Epithelial cell of prostate (primary cell): ENCODE data around the gene STAC3.

ENCODE experiments used
- DNase-seq: peaks from one replicate; pipeline ENCODE4 v3.0.0-alpha.2; 2011; ENCODE audit warnings: low read depth, low spot score
- H3K27ac ChIP-seq: fragments of 450-650 bp; 2 replicates; pipeline ENCODE4 v1.5.1; 2017; ENCODE audit warnings: mild to moderate bottlenecking

STAC3 gene

GRCh38 chr12:57224973-57225679 lies 25.9 kb downstream of the STAC3 start:
- no peak for DNase-seq
- H3K27ac ChIP-seq: no peak overlapping the region

GRCh38 chr12:57224278-57224972 lies 26.6 kb downstream of the STAC3 start:
- no peak overlapping the region for H3K27ac ChIP-seq
- no peak for DNase-seq

- DNase-seq: no peak
- H3K27ac ChIP-seq: no peak overlapping the region
Observed at GRCh38 chr12:57223191-57224165, 27.5 kb downstream of the STAC3 start.

- no peak overlapping the region for H3K27ac ChIP-seq
- DNase-seq: no peak
Observed at GRCh38 chr12:57222286-57223190, 28.4 kb downstream of the STAC3 start.

DNA sequence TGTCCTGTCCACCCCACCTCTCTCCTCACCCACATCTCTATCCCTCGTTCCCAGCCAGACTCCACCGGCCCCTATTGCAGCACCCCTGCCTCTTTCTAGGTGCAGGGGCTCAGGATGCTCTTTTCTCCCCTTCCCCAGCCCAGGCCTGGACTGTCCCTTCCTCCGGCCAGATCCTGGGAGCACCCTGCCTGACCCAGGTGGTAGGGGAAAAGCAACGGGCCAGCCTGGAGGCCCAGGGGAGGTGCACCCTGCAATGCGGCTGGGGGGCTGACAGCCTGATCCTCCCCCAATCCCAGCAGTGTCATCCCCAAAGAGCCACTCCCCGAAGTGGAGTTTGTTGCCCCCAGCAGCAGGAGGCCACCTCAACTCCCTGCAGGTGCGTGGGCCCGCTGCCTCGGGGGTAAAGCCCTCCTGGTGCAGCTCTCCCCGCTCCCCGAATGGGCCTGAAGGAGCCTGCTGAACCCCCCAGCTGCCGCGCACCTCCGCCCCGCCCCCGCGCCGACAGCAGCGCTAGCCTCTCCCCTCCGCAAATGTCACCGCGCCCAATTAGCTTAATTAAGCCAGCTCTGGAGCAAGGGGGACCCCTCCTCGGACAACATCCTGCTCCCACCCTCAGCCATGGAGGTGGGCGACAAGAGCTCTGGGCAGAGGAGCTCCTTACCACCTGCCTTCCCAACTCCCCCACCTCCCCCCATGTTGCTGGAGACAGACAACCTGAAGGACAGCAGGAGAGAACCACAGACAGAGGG lies 29.6 kb downstream of the STAC3 start:
- DNase-seq: no peak
- H3K27ac ChIP-seq: no peak overlapping the region

GRCh38 chr12:57220770-57221168 lies 30.2 kb downstream of the STAC3 start:
- H3K27ac ChIP-seq: no peak overlapping the region
- no peak for DNase-seq

GRCh38 chr12:57219993-57220754 lies 30.8 kb downstream of the STAC3 start:
- H3K27ac ChIP-seq: no peak overlapping the region
- no peak for DNase-seq

DNA sequence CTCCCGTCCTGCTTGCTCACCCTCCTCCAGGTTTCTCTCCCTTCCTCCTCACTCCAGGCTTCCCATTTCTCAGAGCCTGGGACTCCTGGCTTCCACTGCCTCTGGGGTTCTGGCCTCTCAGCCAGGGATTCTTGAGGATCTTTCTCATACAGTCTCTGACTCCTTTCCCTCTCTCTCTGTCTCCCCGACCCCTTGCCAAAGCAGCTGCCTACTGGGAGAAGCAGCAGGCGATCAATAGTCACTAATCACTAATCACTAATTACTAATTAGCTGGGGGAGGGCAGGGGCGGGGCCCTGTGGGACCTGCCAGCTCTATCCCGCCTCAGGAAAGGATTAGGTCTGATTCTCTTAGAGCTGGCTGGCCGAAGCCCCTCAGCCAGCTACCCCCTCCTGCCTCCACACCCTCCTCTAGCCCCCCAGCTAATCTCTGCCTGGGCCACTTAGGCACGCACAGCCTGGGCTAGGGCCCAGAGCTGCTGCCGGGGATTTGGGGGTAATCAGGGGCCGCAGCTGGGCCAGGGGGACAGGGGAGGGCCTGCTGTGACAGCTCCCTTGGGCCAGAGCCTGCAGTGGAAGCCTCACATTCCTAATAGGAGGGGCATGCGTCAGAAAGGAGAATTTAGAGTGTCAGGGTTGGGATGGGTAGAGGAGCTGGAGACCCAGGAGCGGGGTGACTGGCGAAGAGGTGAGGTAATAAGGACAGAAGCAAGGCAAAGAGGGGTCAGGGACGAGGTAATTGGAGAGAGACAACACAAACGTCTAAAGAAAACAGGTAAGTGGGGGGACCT lies 31.6 kb downstream of the STAC3 start:
- DNase-seq: no peak
- no peak overlapping the region for H3K27ac ChIP-seq

DNA sequence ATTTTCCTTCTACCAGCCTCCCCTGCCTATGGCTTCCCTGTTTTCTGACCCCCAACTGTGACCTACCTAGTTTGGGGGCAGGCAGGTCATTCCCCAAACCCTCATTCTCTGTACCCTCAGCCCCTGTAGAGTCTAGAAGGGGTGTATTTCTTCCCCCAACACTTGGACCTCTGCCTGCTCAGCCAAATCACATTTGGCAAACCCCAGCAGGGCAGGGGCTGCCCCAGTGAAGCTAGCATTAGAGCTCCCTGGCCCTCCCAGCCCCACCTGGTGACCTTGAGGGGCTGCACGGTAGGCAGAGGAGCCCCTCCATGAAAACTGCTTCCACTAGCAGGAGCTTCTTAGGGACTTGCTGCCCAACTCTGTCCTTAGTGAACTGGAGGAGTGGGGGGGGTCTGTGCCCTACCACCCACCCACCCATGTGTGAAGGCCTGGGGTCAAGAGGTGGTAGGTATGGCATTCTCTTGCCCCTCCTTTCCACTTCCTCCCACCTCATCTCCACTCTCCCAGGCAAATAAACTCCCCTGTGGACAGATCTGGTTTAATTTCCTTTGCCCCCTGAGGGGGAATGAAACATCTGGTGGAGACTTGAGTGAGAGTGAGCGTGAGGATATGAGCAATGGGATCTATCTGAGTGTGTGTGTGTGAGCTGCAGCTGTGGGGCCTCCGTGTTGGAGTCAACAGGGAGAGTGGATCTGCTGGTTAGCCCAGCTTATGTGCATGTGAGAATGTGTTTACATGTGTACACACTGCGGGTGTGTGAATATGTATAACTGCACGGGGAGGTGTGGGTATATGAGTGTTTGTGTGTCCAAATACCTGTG lies 32.7 kb downstream of the STAC3 start:
- H3K27ac ChIP-seq: no peak overlapping the region

GRCh38 chr12:57216921-57217879 lies 33.8 kb downstream of the STAC3 start:
- no peak overlapping the region for H3K27ac ChIP-seq
- DNase-seq: no peak

More for the DNA sequence above, 32.7 kb downstream of the STAC3 start:
- DNase-seq: no peak

DNA sequence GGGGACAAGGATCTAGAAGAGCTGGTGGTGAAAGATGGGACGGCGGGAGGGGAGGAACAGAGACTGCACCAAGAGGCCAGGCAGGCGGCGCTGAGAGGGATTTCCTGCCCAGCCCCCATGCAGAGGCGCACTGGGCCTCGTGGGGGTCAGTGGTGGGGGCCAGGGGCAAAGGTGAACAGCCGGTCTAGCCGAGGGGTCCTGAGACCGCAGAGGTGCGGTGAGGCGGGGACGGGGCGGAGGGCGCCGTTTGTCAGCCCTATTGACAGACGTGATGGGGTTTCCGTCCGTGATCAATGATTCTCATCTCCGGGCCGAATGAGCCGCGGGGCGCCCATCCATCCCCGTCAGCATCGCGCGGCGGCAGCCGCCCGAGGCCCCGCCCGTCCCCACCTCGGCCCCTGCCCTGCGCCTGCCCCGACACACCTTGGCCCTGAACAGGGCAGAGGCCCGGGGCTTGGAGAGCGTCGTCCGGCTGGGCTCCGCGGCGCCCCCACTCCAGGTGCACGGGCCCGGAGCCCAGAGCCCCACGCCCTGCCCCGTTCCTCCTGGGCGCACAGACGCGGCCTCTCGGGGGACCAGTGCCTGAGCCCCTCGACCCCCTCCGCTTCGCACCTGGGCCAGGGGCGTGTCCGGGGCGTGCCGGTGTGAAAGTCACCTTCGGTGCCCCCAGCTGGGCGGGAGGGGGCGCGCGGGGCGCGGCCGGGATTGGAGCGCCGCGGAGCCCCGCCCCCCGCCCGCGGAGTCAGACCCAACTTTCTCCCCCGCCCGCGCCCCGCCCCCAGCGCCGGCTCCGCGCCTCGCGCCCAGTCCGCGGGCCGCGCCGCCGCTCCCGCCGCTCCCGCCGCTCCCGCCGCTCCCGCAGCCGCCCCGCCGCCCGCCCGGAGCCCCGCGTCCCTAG lies 34.7 kb downstream of the STAC3 start, which contains the start of gene NXPH4:
Gene NXPH4 (plus strand): TSS at position 781 of the 898 bp plus-strand sequence. CDS start 176 bp downstream, outside the sequence.
- H3K27ac ChIP-seq: no peak within 1 kb of the TSS
- no peak for DNase-seq

DNA sequence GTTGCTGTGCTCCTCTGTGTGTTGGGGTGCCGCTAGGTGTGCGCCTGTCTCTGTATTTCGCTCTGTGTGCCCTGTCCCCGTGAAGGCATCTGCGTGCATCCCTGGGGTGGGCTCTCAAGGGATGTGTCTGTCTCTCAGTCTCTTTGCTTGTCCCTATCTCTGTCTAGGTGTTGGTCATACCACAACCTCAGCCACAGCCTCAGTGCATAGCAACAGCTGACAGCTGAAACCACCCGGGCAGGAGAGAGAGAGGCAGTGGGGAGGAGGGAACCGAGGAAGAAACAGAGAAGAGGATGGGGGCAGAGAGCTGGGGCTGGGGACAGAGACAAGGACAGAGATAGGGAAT lies 35.3 kb downstream of the STAC3 start:
- H3K27ac ChIP-seq: no peak overlapping the region
- DNase-seq: no peak

DNA sequence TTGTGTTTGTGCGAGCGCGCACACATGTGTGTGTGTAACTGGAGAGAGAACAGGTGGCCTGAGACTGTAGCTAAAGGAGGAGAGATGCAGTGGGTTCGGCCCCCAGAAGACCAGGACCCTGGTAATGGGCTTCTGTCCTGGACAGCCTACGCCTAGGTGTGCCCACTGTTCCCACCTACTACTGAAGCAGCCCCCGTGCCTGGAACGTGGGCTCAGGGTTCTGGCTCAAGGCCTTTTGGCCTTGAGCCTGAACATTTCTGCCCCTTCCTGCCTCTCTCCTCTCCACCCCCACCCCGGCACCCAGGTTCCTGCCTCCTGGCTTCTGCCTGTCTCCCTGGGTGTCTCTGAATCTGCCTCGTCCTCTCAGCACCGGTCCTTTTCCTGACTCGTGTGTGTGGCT lies 35.9 kb downstream of the STAC3 start:
- H3K27ac ChIP-seq: no peak overlapping the region
- DNase-seq: no peak

DNA sequence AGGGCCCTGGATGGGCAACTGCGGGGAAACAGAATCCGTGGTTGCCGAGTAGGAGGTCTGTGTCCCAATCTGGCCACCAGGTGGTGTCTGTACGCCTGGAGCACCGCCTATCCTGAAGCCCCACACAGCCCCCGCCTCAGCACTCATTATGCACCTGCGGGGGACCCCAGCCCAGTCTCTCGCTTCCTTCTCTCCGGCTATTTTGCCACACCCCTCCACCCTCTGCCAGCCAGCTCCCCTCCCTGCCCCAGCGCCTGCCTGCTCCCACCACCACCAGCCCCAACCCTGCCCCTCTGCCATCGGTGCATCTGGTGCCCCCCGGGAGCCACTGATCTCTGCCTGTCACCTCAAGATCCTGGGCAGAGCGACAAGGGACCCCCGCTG lies 36.6 kb downstream of the STAC3 start:
- no peak for DNase-seq

More for the DNA sequence above, 36.6 kb downstream of the STAC3 start:
- H3K27ac ChIP-seq: no peak overlapping the region
